ENCODE results near the gene PADI2. TPM values are rescaled to one million over a fixed set of nuclear protein-coding genes. Genes with fewer than 3 reads are reported as not detected.

The PADI2 gene
- total RNA-seq, 1 donor from 2014 or later = 0.49 TPM

DNA sequence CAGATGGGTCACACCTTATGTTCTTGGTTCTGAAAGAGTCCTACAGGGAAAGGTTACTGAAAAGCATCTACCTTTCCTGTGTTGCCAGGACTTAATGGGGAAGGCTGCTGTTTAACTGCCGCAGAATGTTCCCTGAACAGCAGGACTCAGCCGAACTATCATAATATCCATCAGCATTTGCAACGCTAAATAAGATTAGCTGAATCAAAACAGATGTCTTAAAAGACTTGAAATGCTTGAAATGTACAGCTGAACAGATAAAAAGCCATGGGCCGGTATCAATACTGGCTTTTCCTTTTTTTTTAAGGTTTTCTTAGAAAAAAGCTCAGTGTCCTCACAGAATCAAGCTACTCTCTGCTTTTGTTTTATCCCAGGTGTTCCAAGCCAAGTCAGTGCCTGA lies 87.8 kb downstream of the PADI2 start:
- peaks cover 3% of the 10 kb centered on the region for H3K4me1 Mint-ChIP-seq
- peaks cover 16% of the 10 kb centered on the region for H3K36me3 Mint-ChIP-seq
- no peak for DNase-seq (ENCODE audit: low spot score in 2 of 2, unreplicated experiment in 2 of 2)
- H3K27ac Mint-ChIP-seq = peak overlapping the region; percentile 62
- no peaks in the 10 kb centered on the region for H3K27me3 Mint-ChIP-seq (ENCODE audit: low read depth)
- no peaks in the 10 kb centered on the region for H3K9me3 Mint-ChIP-seq
- TF ChIP-seq, protein P1, sequence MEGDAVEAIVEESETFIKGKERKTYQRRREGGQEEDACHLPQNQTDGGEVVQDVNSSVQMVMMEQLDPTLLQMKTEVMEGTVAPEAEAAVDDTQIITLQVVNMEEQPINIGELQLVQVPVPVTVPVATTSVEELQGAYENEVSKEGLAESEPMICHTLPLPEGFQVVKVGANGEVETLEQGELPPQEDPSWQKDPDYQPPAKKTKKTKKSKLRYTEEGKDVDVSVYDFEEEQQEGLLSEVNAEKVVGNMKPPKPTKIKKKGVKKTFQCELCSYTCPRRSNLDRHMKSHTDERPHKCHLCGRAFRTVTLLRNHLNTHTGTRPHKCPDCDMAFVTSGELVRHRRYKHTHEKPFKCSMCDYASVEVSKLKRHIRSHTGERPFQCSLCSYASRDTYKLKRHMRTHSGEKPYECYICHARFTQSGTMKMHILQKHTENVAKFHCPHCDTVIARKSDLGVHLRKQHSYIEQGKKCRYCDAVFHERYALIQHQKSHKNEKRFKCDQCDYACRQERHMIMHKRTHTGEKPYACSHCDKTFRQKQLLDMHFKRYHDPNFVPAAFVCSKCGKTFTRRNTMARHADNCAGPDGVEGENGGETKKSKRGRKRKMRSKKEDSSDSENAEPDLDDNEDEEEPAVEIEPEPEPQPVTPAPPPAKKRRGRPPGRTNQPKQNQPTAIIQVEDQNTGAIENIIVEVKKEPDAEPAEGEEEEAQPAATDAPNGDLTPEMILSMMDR (IDR thresholded peaks at IDR 0.05; ENCODE audit: unreplicated experiment) = no peak
- no peak overlapping the region for H3K4me3 Mint-ChIP-seq

DNA sequence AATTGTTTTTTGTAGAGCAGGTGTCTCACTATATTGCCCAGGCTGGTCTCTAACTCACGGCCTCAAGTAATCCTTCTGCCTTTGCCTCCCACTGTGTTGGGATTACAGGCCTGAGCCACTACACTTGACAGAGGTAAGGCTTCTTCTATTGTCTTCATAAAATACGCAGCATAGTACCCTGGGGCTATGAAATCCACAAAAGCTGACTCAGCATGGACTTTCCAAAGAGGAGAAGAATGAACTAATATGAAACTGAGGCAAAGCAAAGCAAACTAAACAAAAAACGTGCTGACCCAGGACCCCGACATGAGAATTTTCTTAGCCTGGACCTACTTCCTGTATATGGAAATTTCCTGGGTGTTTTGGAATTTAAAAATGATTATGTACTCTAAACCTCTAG lies 89.0 kb downstream of the PADI2 start:
- H3K4me1 Mint-ChIP-seq = peaks cover 3% of the 10 kb centered on the region
- no peaks in the 10 kb centered on the region for H3K27me3 Mint-ChIP-seq (ENCODE audit: low read depth)
- peaks cover 16% of the 10 kb centered on the region for H3K36me3 Mint-ChIP-seq
- TF ChIP-seq, protein P1 (IDR thresholded peaks at IDR 0.05; ENCODE audit: unreplicated experiment) = no peak
- peak overlapping the region; percentile 26 for H3K27ac Mint-ChIP-seq
- no peaks in the 10 kb centered on the region for H3K9me3 Mint-ChIP-seq
- no peak overlapping the region for H3K4me3 Mint-ChIP-seq
- no peak for DNase-seq (ENCODE audit: low spot score in 2 of 2, unreplicated experiment in 2 of 2)

DNA sequence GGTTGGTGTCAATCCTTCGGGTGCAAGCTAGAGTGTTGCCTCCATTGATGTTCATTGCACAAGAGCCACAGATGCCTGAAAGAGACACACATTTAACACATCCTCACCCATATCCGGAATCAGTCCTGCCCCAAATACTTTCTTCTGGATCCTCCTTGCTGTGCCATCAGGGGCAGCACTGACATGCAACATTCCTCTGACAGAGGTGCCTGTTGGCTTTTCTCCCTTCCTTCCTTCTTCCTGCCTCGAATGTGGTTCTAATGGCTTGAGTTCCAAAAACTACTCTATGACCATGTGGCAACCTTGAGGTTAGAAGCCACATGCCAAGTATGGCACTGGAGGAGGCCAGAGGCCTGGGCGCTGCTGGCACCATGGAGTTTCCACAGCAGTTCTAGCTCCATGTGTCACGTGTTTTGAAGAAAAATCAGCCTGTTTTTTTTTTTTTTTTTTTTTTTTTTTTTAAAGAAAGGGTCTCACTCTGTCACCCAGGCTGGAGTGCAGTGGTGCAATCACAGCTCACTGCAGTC lies 90.5 kb downstream of the PADI2 start:
- Mint-ChIP-seq H3K4me1 (peaks cover 3% of the 10 kb centered on the region), H3K4me3 (no peak overlapping the region), H3K9me3 (no peaks in the 10 kb centered on the region), H3K27ac (no peak overlapping the region), H3K27me3 (ENCODE audit: low read depth) (no peaks in the 10 kb centered on the region), H3K36me3 (peaks cover 18% of the 10 kb centered on the region)
- no peak for DNase-seq (ENCODE audit: low spot score in 2 of 2, unreplicated experiment in 2 of 2)
- TF ChIP-seq, protein P1 (IDR thresholded peaks at IDR 0.05; ENCODE audit: unreplicated experiment) = no peak

DNA sequence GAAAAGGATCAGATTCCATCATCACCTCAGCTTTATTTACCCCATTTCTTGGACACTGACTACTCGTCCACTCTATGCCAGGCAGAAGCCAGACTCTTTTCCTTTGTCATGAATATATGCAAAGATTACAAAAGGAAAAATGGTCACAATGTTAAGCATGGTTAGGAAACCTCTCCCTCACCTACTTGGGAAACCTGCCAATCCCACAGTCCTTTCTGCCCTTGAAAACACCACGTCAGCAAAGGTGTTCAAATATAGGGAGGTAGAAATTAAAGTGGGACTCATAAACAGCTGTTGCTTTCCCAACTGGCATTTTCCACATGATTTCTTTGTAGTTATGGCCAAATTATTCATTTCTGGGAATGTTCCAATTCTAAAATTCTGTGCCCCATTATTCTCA lies 91.4 kb downstream of the PADI2 start:
- H3K27ac Mint-ChIP-seq = no peak overlapping the region
- TF ChIP-seq, protein P1 (IDR thresholded peaks at IDR 0.05; ENCODE audit: unreplicated experiment) = no peak
- no peaks in the 10 kb centered on the region for H3K27me3 Mint-ChIP-seq (ENCODE audit: low read depth)
- H3K36me3 Mint-ChIP-seq = peaks cover 20% of the 10 kb centered on the region
- H3K9me3 Mint-ChIP-seq = no peaks in the 10 kb centered on the region
- no peak for DNase-seq (ENCODE audit: low spot score in 2 of 2, unreplicated experiment in 2 of 2)
- H3K4me3 Mint-ChIP-seq = no peak overlapping the region
- peaks cover 3% of the 10 kb centered on the region for H3K4me1 Mint-ChIP-seq

DNA sequence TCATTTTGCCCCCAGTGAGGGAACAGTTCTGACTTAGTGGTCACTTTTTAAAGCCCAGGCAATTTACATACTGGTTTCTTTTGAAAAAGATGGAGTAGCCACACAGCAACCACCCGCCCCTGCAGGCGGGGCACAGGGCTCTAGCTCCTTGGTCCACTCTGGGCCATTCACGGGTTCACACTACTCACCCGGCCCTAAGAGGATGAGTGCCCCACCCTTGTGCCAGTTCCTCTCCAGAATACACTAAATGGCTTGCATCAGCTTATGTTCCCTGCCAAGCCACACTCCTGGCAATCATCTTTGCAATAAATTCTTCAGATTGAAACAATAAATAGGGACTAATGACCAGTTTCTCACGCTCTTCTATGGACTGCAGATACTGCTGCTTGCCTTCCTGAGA lies 91.8 kb downstream of the PADI2 start:
- H3K36me3 Mint-ChIP-seq = peaks cover 20% of the 10 kb centered on the region
- H3K4me1 Mint-ChIP-seq = peaks cover 3% of the 10 kb centered on the region
- no peaks in the 10 kb centered on the region for H3K9me3 Mint-ChIP-seq
- no peak overlapping the region for H3K4me3 Mint-ChIP-seq
- no peak for DNase-seq (ENCODE audit: low spot score in 2 of 2, unreplicated experiment in 2 of 2)
- H3K27me3 Mint-ChIP-seq (ENCODE audit: low read depth) = no peaks in the 10 kb centered on the region
- TF ChIP-seq, protein P1 (IDR thresholded peaks at IDR 0.05; ENCODE audit: unreplicated experiment) = no peak
- H3K27ac Mint-ChIP-seq = no peak overlapping the region

DNA sequence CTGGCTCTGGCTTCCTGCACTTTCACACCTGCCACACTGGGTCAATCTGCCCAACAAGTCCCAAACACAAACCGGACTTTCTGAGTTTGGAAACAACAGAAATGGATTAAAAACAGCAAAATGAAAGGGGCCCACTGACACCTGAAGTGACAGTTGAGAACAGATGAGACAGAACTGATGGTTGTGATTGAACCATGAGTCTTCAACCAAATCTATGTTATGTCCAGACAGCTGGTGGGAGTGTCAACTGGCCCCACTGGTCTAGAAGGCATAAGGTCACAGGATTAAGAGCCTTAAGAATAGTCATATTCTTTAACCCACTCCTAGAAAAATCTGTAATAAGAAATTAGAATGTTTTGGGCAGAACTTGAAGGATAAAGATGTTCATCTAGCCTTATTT lies 94.5 kb downstream of the PADI2 start:
- no peak overlapping the region for H3K4me3 Mint-ChIP-seq
- no peak overlapping the region for H3K27ac Mint-ChIP-seq
- TF ChIP-seq, protein P1 (IDR thresholded peaks at IDR 0.05; ENCODE audit: unreplicated experiment) = no peak
- peaks cover 33% of the 10 kb centered on the region for H3K36me3 Mint-ChIP-seq
- H3K27me3 Mint-ChIP-seq (ENCODE audit: low read depth) = no peaks in the 10 kb centered on the region
- no peaks in the 10 kb centered on the region for H3K4me1 Mint-ChIP-seq
- no peak for DNase-seq (ENCODE audit: low spot score in 2 of 2, unreplicated experiment in 2 of 2)
- no peaks in the 10 kb centered on the region for H3K9me3 Mint-ChIP-seq

Data from mesothelial cell of epicardium (in vitro differentiated cells).